ENCODE measurements around the gene LRRK2.

LRRK2 gene

DNA sequence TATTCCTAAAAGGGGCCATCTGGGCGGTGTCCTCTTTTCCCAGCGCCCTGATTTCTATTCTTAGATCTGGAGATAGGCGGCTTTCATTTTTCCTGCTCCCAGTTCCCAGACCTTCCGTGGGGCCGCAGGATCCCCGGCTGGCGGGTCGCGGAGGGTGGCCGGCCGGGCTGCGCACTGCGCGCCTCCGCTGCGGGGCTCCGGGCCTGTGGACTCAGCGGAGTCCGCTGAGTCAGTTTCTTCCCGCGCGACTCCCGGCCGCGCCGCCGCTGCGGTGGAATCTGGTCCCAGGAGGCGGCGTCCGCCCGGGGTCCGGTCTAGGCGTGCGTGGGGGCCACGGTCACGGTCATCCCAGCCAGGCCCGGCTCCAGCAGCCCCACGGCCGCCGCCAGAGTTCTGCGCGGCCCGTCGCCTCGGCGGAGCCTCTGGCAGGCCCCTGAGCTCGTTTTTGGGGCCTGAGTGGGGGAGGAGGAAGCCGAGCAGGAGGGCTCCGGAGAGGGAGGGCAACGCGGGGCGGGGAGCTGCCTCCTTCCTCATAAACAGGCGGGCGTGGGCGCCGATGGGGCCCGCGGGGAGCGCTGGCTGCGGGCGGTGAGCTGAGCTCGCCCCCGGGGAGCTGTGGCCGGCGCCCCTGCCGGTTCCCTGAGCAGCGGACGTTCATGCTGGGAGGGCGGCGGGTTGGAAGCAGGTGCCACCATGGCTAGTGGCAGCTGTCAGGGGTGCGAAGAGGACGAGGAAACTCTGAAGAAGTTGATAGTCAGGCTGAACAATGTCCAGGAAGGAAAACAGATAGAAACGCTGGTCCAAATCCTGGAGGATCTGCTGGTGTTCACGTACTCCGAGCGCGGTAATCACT lies at the start of gene LRRK2:
Gene LRRK2, plus strand, starts transcription at position 559 of the 853 bp plus-strand sequence. Its CDS starts 135 bp downstream, at position 694.
- peak within 1 kb of the TSS; percentile 70 for H3K4me3 ChIP-seq (ENCODE audit: low read length)
- H3K9me3 ChIP-seq (ENCODE audit: insufficient read depth, low read depth, low read length), result no peaks in the 10 kb centered on the region
- H3K36me3 ChIP-seq (ENCODE audit: insufficient read depth, low read depth, low read length), result no peaks in the 10 kb centered on the region
- H3K4me1 ChIP-seq (ENCODE audit: insufficient read depth, low read length), result 0 out of 2 replicates have a peak, but pooled peaks cover 2% of the 10 kb centered on the region
- peaks cover 43% of the 10 kb centered on the region for H3K27me3 ChIP-seq (ENCODE audit: insufficient read depth, low read length)
- peak within 1 kb of the TSS; percentile 45; the same call in 1 of the 2 replicates for H3K9ac ChIP-seq (ENCODE audit: low read depth, low read length)
- no peak within 1 kb of the TSS for H3K27ac ChIP-seq (ENCODE audit: low read length)

DNA sequence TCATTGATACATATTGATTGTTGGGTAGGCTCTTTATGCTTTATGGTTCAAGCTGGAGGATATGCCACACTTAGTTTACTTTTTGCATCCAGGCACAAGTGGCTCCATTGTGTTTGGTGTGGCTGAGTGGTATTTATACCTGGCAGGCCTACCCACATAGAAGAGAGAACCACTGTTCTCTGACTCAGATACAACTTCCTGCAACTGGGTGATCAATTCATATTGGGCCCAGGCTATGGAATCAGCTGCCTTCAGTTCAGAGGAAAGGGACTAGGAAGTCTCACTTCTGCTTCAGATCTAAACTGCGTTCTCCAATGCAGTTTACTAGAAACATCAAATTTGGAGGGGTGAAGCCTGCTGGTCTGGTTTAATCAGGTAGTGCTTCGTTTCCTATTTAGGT lies 49.8 kb upstream of the LRRK2 start:
- no peaks in the 10 kb centered on the region for H3K4me1 ChIP-seq (ENCODE audit: insufficient read depth, low read length)
- H3K27ac ChIP-seq (ENCODE audit: low read length), result no peak overlapping the region
- no peaks in the 10 kb centered on the region for H3K27me3 ChIP-seq (ENCODE audit: insufficient read depth, low read length)
- no peak overlapping the region for H3K4me3 ChIP-seq (ENCODE audit: low read length)
- no peaks in the 10 kb centered on the region for H3K36me3 ChIP-seq (ENCODE audit: insufficient read depth, low read depth, low read length)
- no peaks in the 10 kb centered on the region for H3K9me3 ChIP-seq (ENCODE audit: insufficient read depth, low read depth, low read length)
- H3K9ac ChIP-seq (ENCODE audit: low read depth, low read length), result no peak overlapping the region

DNA sequence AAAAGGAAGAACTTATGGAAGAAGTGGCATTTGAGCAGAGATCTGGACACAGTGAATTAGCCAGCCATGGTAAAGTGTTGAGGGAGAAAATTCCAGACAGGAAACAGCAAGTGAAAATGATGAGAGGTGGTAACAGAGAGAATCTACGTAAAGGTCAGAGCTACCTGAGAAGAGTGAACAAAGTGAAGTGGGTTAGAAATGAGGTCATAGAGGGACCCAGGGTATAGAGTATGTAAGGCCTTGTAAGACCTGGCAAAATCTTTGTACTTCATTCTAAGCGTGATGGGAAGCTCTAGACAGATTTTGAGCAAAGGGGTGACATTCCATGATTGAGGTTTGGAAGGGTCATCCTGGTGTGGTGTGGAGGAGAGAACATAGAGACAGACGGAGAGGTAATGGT lies 49.3 kb upstream of the LRRK2 start:
- H3K27me3 ChIP-seq (ENCODE audit: insufficient read depth, low read length), result no peaks in the 10 kb centered on the region
- no peaks in the 10 kb centered on the region; the same call in 1 of the 2 replicates for H3K9me3 ChIP-seq (ENCODE audit: insufficient read depth, low read depth, low read length)
- no peak overlapping the region for H3K27ac ChIP-seq (ENCODE audit: low read length)

DNA sequence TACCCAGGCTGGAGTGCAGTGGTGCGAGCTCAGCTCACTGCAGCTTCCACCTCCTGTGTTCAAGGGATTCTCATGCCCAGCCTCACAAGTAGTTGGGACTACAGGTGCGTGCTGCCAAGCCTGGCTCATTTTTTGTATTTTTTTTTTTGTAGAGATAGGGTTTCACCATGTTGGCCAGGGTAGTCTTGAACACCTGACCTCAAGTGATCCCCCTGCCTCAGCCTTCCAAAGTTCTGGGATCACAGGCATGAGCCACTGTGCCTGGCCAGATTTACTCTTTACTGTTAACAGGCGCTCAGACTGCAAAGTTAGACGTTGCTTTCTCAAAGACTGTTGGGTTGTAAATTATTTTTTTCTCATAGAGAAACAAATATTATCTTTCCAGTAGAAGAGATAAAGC lies 46.1 kb upstream of the LRRK2 start:
- no peaks in the 10 kb centered on the region for H3K4me1 ChIP-seq (ENCODE audit: insufficient read depth, low read length)
- H3K9ac ChIP-seq (ENCODE audit: low read depth, low read length), result no peak overlapping the region
- no peaks in the 10 kb centered on the region for H3K27me3 ChIP-seq (ENCODE audit: insufficient read depth, low read length)
- no peaks in the 10 kb centered on the region for H3K36me3 ChIP-seq (ENCODE audit: insufficient read depth, low read depth, low read length)
- H3K9me3 ChIP-seq (ENCODE audit: insufficient read depth, low read depth, low read length), result no peaks in the 10 kb centered on the region; the same call in 1 of the 2 replicates
- no peak overlapping the region for H3K4me3 ChIP-seq (ENCODE audit: low read length)
- no peak overlapping the region for H3K27ac ChIP-seq (ENCODE audit: low read length)

More for the DNA sequence above, 49.3 kb upstream of the LRRK2 start:
- Histone ChIP-seq H3K9ac (ENCODE audit: low read depth, low read length) (no peak overlapping the region), H3K36me3 (ENCODE audit: insufficient read depth, low read depth, low read length) (no peaks in the 10 kb centered on the region), H3K4me3 (ENCODE audit: low read length) (no peak overlapping the region), H3K4me1 (ENCODE audit: insufficient read depth, low read length) (no peaks in the 10 kb centered on the region)

DNA sequence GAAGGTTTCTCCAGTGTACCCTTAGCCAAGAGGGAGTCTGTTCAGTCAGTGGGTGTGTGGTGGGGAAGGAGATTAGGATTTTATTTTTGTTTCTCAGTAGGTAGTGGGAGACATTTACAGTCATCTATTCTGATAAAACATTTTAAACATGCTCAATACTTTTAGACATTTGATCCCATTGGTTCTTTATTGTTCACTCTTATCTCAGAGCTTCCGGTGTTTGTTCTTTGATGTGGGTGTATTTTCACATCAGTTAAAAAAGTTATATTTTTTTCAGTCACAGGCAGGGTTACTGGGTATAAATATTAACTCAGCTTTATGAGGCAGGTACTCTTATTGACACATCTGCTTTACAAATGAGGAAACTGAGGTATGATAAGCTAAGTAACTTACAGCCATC lies 43.3 kb upstream of the LRRK2 start:
- Histone ChIP-seq H3K9ac (ENCODE audit: low read depth, low read length) (no peak overlapping the region), H3K27ac (ENCODE audit: low read length) (no peak overlapping the region), H3K36me3 (ENCODE audit: insufficient read depth, low read depth, low read length) (no peaks in the 10 kb centered on the region), H3K27me3 (ENCODE audit: insufficient read depth, low read length) (no peaks in the 10 kb centered on the region), H3K9me3 (ENCODE audit: insufficient read depth, low read depth, low read length) (no peaks in the 10 kb centered on the region; the same call in 1 of the 2 replicates), H3K4me3 (ENCODE audit: low read length) (no peak overlapping the region), H3K4me1 (ENCODE audit: insufficient read depth, low read length) (no peaks in the 10 kb centered on the region)

DNA sequence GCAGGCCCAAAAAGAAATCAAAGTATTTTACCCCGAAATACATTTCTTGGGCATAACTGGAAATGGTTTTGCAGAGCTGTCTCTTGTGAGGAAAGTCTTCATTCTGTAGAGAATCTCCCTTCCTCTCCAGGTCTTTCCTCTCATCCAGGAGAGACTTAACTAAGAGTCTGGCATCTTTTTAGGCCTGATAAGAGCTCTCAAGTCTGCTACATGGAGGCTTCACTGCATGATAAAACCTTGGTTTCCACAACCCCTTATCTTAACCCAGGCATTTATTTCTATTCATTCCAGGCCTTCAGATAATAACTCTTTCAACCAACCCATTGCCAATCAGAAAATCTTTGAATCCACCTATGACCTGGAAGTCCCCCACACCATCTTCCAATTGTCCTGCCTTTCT lies 41.1 kb upstream of the LRRK2 start:
- Histone ChIP-seq H3K27ac (ENCODE audit: low read length) (no peak overlapping the region), H3K4me1 (ENCODE audit: insufficient read depth, low read length) (no peaks in the 10 kb centered on the region), H3K9me3 (ENCODE audit: insufficient read depth, low read depth, low read length) (peaks cover 5% of the 10 kb centered on the region; the same call in 1 of the 2 replicates), H3K9ac (ENCODE audit: low read depth, low read length) (no peak overlapping the region), H3K4me3 (ENCODE audit: low read length) (no peak overlapping the region), H3K36me3 (ENCODE audit: insufficient read depth, low read depth, low read length) (no peaks in the 10 kb centered on the region), H3K27me3 (ENCODE audit: insufficient read depth, low read length) (no peaks in the 10 kb centered on the region)

DNA sequence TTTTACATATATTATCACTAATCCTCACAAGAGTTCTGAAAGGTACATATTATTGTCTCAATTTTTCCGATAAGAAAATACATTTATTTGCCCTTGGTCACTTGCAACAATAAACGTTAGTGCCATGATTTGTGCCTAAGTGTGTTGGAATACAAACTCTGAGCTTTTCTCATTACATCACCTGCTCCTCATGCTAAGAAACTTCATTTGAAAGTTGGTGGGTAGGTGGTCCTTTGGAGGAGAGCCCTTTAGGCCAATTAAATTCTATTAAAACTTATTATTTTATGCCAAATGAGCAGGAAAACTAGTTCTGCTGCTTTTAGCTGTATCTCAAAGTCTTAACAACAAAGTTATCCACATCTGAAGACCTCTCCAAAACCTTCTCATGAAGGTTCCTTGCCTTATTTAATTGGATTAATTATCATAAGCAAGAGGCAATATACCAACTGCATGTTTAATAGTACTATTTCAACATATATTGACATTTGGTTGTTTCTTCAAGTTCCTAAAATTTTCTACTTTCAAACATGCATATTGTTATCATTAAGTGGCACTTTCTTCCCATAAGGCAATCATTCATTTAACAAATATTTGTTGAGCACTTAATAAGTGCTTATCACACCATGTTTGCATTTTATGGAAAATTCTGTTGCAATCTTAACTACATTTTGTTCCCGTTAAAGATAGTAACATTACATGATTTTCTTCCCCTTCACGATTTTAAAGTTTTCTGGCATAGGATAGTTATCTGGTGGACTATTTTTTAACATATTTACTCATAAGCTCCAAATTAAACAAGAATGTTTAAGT lies 40.1 kb upstream of the LRRK2 start:
- Histone ChIP-seq H3K36me3 (ENCODE audit: insufficient read depth, low read depth, low read length) (no peaks in the 10 kb centered on the region), H3K9ac (ENCODE audit: low read depth, low read length) (no peak overlapping the region), H3K27ac (ENCODE audit: low read length) (no peak overlapping the region), H3K4me3 (ENCODE audit: low read length) (no peak overlapping the region), H3K9me3 (ENCODE audit: insufficient read depth, low read depth, low read length) (peaks cover 15% of the 10 kb centered on the region), H3K4me1 (ENCODE audit: insufficient read depth, low read length) (no peaks in the 10 kb centered on the region), H3K27me3 (ENCODE audit: insufficient read depth, low read length) (no peaks in the 10 kb centered on the region)

DNA sequence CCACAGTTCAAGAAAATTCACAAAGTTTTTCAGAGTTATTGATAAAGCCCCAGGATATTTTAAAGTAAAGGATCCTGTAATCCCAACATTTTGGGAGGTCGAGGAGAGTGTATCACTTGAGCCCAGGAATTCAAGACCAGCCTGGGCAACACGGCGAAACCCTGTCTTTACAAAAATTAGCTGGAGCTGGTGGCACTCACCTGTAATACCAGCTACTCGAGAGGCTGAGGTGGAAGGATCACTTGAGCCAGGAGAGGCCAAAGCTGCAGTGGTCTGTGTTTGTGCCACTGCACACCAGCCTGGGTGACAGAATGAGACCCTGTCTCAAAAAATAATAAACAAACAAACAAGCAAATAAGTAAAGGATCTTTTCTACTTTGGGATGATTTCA lies 39.5 kb upstream of the LRRK2 start:
- H3K36me3 ChIP-seq (ENCODE audit: insufficient read depth, low read depth, low read length), result no peaks in the 10 kb centered on the region
- no peak overlapping the region for H3K9ac ChIP-seq (ENCODE audit: low read depth, low read length)
- H3K27me3 ChIP-seq (ENCODE audit: insufficient read depth, low read length), result no peaks in the 10 kb centered on the region
- H3K4me3 ChIP-seq (ENCODE audit: low read length), result no peak overlapping the region
- peaks cover 21% of the 10 kb centered on the region for H3K9me3 ChIP-seq (ENCODE audit: insufficient read depth, low read depth, low read length)
- no peaks in the 10 kb centered on the region for H3K4me1 ChIP-seq (ENCODE audit: insufficient read depth, low read length)
- H3K27ac ChIP-seq (ENCODE audit: low read length), result no peak overlapping the region

DNA sequence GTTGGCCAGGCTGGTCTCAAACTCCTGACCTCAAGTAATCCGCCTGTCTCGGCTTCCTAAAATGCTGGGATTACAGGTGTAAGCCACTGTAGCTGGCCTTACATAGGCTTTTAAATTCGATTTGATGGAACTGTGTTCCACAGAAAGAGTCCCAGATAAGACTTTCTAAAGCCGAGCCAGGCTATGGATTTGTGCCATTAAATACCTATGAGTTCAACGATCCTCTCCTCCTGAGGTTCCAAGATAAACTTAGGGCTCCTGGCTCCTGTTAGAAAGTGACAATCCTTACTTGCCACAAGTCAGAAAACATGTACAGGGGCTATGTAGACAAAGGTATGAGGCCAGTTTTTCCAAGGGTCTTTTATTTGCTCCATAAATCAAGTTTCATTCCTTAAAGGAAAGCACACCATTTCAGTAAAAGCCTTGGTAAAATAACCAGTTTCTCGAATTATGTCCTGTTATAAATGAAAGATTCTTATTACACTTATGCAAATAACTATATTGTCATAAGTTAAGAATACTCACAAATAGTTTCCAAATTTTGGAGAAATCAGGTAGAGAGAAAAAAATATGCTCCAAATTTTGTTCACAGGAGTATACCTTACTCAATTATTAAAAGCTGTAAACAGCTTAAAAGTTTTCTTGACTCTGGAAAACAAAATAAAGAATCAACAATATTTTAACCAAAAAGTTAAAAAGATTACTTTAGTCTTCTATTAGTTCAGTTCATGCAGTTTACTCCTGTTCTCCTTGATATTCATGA lies 36.1 kb upstream of the LRRK2 start:
- H3K4me1 ChIP-seq (ENCODE audit: insufficient read depth, low read length), result no peaks in the 10 kb centered on the region; the same call in 1 of the 2 replicates
- no peak overlapping the region for H3K4me3 ChIP-seq (ENCODE audit: low read length)
- peaks cover 24% of the 10 kb centered on the region for H3K9me3 ChIP-seq (ENCODE audit: insufficient read depth, low read depth, low read length)
- H3K9ac ChIP-seq (ENCODE audit: low read depth, low read length), result no peak overlapping the region
- H3K36me3 ChIP-seq (ENCODE audit: insufficient read depth, low read depth, low read length), result no peaks in the 10 kb centered on the region
- no peak overlapping the region for H3K27ac ChIP-seq (ENCODE audit: low read length)
- no peaks in the 10 kb centered on the region for H3K27me3 ChIP-seq (ENCODE audit: insufficient read depth, low read length)

DNA sequence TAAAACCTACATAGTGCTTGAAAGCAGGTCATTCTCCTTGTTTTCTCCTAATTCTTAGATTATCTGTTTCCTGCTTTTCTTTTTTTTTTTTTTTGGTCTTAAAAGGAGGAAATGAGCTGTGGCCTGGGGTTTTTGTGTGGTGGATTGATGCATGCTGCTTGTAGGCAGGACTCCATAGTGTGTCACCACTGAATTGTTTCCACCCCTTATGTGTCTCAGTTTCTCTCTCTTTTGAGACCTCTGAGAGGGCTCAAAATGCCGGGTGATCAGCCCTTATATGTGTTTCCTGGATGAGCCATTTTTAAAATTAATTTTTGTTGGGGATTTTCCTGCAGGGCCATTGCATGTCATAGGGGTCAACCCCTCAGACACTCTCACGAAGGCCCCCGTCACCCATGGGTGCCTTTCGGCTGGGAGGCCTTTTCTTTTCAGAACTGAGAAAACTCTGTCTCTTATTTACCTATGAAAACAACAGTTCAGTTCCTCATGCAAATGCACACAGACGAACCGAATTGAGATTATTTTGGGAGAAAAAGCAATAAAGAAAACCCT lies 32.0 kb upstream of the LRRK2 start:
- peaks cover 24% of the 10 kb centered on the region for H3K9me3 ChIP-seq (ENCODE audit: insufficient read depth, low read depth, low read length)
- H3K36me3 ChIP-seq (ENCODE audit: insufficient read depth, low read depth, low read length), result no peaks in the 10 kb centered on the region
- H3K27me3 ChIP-seq (ENCODE audit: insufficient read depth, low read length), result no peaks in the 10 kb centered on the region
- H3K27ac ChIP-seq (ENCODE audit: low read length), result no peak overlapping the region
- H3K4me3 ChIP-seq (ENCODE audit: low read length), result no peak overlapping the region
- no peak overlapping the region for H3K9ac ChIP-seq (ENCODE audit: low read depth, low read length)
- H3K4me1 ChIP-seq (ENCODE audit: insufficient read depth, low read length), result no peaks in the 10 kb centered on the region; the same call in 1 of the 2 replicates

DNA sequence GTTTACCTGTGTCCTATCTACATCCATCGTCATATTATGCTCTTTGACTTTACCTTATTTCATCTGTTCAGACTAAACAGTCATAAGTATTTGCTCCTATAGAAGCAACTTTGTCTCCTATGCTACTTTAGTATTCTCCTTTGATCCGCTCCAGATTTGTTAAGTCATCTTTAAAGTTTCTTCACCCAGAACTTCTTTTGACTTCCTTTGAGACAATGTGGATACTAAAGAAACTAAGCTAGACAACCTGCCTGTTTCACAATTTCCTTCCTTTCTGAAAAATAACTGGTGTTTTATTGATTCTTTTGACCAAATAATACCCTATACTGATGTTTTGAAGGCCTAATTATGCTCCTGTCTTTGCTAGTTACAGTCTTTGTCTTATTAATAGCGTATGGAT lies 30.0 kb upstream of the LRRK2 start:
- Histone ChIP-seq H3K4me1 (ENCODE audit: insufficient read depth, low read length) (no peaks in the 10 kb centered on the region; the same call in 1 of the 2 replicates), H3K4me3 (ENCODE audit: low read length) (no peak overlapping the region), H3K36me3 (ENCODE audit: insufficient read depth, low read depth, low read length) (no peaks in the 10 kb centered on the region), H3K9ac (ENCODE audit: low read depth, low read length) (no peak overlapping the region), H3K9me3 (ENCODE audit: insufficient read depth, low read depth, low read length) (peaks cover 8% of the 10 kb centered on the region), H3K27ac (ENCODE audit: low read length) (no peak overlapping the region), H3K27me3 (ENCODE audit: insufficient read depth, low read length) (no peaks in the 10 kb centered on the region)
